ENCODE results near the gene SCAF1. TPM values are rescaled to one million over a fixed set of nuclear protein-coding genes. Genes with fewer than 3 reads are reported as not detected.

Gene SCAF1
- total and polyA plus RNA-seq, 2 experiments from 2014 or later: 19.7 to 53.7 TPM

GRCh38 chr19:49665351-49666119 lies 23.5 kb downstream of the SCAF1 start, which contains the start of the genes BCL2L12 and IRF3 (continued):
- TF ChIP-seq STAT1 (IDR thresholded peaks at IDR 0.05; ENCODE audit: unreplicated experiment): no peak
- TF ChIP-seq, protein P1, sequence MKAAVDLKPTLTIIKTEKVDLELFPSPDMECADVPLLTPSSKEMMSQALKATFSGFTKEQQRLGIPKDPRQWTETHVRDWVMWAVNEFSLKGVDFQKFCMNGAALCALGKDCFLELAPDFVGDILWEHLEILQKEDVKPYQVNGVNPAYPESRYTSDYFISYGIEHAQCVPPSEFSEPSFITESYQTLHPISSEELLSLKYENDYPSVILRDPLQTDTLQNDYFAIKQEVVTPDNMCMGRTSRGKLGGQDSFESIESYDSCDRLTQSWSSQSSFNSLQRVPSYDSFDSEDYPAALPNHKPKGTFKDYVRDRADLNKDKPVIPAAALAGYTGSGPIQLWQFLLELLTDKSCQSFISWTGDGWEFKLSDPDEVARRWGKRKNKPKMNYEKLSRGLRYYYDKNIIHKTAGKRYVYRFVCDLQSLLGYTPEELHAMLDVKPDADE (IDR thresholded peaks at IDR 0.05): 0 out of 2 replicates have a peak, but pooled peaks have one; percentile 40
- TF ChIP-seq EZH2 (IDR thresholded peaks at IDR 0.05; ENCODE audit: low read depth, unreplicated experiment): no peak
- TF ChIP-seq ZNF114 (CRISPR knock-in tag; IDR thresholded peaks at IDR 0.05): no peak
- TF ChIP-seq CTCF (conservative IDR thresholded peaks at IDR 0.05; ENCODE audit: low read depth in 2 of 2): no peak

GRCh38 chr19:49666120-49666444 lies 24.1 kb downstream of the SCAF1 start:
- Histone ChIP-seq H3K4me1 (ENCODE audit: insufficient read depth) (peaks cover 9% of the 10 kb centered on the region), H3F3A (replicated peaks; ENCODE audit: low read depth) (peaks cover 35% of the 10 kb centered on the region), H3K27me3 (ENCODE audit: insufficient read depth) (no peaks in the 10 kb centered on the region), H4K20me1 (replicated peaks; ENCODE audit: insufficient read depth) (peaks cover 27% of the 10 kb centered on the region), H3K9me2 (ENCODE audit: insufficient read depth) (no peaks in the 10 kb centered on the region), H3K79me2 (replicated peaks; ENCODE audit: insufficient read depth) (peaks cover 36% of the 10 kb centered on the region), H3K36me3 (ENCODE audit: insufficient read depth) (peaks cover 26% of the 10 kb centered on the region), H3K27ac (ENCODE audit: low read depth) (no peak overlapping the region), H3K4me3 (peak overlapping the region; percentile 70), H2AFZ (no peak overlapping the region), H3K4me2 (peak overlapping the region; percentile 91)
- Mint-ChIP-seq H3K27ac (peak overlapping the region; percentile 95), H3K4me3 (peak overlapping the region; percentile 98), H3K27me3 (ENCODE audit: insufficient read depth, low read depth, poor library complexity) (peaks cover 19% of the 10 kb centered on the region), H3K4me1 (peaks cover 17% of the 10 kb centered on the region), H3K36me3 (ENCODE audit: low read depth) (peaks cover 48% of the 10 kb centered on the region), H3K9me3 (no peaks in the 10 kb centered on the region; the same call in 2 of the 3 replicates)
- DNase-seq (ENCODE audit: low spot score) (peak; percentile 88), ATAC-seq (peak; percentile 34)
- TF ChIP-seq, protein P1 (IDR thresholded peaks at IDR 0.05): peak; percentile 48; the same call in 1 of the 2 replicates
- TF ChIP-seq NANOG (IDR thresholded peaks at IDR 0.05; ENCODE audit: borderline replicate concordance): no peak

DNA sequence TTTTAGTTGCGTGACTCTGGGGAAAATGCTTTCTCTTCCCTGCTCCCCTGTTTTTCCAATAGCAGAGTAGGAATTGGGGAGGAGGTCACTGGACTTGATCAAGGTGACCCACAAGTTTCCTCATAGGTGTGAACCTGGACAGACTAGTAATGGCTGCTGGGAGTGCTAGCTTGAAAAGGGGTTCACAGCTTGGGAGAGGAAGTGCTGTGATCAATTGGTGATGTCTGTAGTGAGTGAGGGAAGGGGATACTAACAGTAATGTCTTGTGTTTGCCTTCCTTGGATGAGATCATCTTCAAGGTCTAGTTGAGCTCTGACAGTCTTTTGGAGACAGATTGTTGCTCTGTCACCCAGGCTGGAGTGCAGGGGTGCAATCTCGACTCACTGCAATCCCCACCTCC lies 25.5 kb downstream of the SCAF1 start:
- Histone ChIP-seq H3K36me3 (ENCODE audit: insufficient read depth) (peaks cover 18% of the 10 kb centered on the region), H3F3A (replicated peaks; ENCODE audit: low read depth) (peaks cover 43% of the 10 kb centered on the region), H4K20me1 (replicated peaks; ENCODE audit: insufficient read depth) (peaks cover 21% of the 10 kb centered on the region), H3K4me1 (ENCODE audit: insufficient read depth) (peaks cover 15% of the 10 kb centered on the region), H3K9me2 (ENCODE audit: insufficient read depth) (no peaks in the 10 kb centered on the region), H3K4me3 (no peak overlapping the region), H3K27ac (ENCODE audit: low read depth) (no peak overlapping the region), H3K27me3 (ENCODE audit: insufficient read depth) (no peaks in the 10 kb centered on the region), H3K4me2 (no peak overlapping the region), H3K79me2 (replicated peaks; ENCODE audit: insufficient read depth) (peaks cover 36% of the 10 kb centered on the region), H2AFZ (no peak overlapping the region)
- Mint-ChIP-seq H3K4me1 (peaks cover 24% of the 10 kb centered on the region), H3K36me3 (ENCODE audit: low read depth) (peaks cover 43% of the 10 kb centered on the region), H3K9me3 (no peaks in the 10 kb centered on the region; the same call in 1 of the 3 replicates), H3K27ac (no peak overlapping the region), H3K27me3 (ENCODE audit: insufficient read depth, low read depth, poor library complexity) (peaks cover 19% of the 10 kb centered on the region), H3K4me3 (peak overlapping the region; percentile 98)
- DNase-seq (ENCODE audit: low spot score): no peak
- ATAC-seq: no peak
- no peak for TF ChIP-seq EZH2phosphoT487 (IDR thresholded peaks at IDR 0.05; ENCODE audit: unreplicated experiment)
- TF ChIP-seq NANOG (IDR thresholded peaks at IDR 0.05; ENCODE audit: borderline replicate concordance): no peak
- no peak for TF ChIP-seq ZNF462 (CRISPR knock-in tag; IDR thresholded peaks at IDR 0.05)

Measured in GM23338 (cell line).